TTC549 (cell line): ENCODE data around the gene MMP27.
"Not testable (repeated sequence)": the region's sequence is repeated elsewhere in the genome, so short reads cannot be mapped to it uniquely, and the experiment has no call there.

Experiments
- FAIRE-seq: peaks from 2 replicates; lab custom pipeline; 2012; peaks lifted over from hg19 to GRCh38; lab: Jason Lieb, UNC

Gene MMP27, protein sequence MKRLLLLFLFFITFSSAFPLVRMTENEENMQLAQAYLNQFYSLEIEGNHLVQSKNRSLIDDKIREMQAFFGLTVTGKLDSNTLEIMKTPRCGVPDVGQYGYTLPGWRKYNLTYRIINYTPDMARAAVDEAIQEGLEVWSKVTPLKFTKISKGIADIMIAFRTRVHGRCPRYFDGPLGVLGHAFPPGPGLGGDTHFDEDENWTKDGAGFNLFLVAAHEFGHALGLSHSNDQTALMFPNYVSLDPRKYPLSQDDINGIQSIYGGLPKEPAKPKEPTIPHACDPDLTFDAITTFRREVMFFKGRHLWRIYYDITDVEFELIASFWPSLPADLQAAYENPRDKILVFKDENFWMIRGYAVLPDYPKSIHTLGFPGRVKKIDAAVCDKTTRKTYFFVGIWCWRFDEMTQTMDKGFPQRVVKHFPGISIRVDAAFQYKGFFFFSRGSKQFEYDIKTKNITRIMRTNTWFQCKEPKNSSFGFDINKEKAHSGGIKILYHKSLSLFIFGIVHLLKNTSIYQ

DNA sequence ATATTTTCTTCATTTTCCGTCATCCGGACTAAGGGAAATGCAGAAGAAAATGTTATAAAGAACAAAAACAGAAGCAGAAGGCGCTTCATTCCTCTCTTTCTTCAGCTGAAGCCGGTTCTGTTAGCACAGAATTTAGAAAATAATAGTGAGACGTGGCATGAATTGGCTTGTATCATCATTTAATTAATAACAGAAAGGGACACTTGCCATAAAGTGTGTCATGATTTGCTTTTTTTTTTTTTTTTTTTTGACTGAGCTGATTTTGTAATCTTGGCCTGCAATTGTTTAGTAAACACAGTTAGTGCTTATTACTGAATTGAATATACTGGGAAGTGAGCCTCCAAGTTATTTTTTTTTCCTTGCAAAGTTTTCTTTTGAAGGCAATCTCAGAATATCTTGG lies at the start of gene MMP27:
Gene MMP27 (minus strand): TSS at position 144 of the 400 bp plus-strand sequence. CDS start 55 bp downstream, at position 89.
- no peak for FAIRE-seq

- no peak for FAIRE-seq
Observed at GRCh38 chr11:102753267-102753666, 47.7 kb upstream of the MMP27 start.

DNA sequence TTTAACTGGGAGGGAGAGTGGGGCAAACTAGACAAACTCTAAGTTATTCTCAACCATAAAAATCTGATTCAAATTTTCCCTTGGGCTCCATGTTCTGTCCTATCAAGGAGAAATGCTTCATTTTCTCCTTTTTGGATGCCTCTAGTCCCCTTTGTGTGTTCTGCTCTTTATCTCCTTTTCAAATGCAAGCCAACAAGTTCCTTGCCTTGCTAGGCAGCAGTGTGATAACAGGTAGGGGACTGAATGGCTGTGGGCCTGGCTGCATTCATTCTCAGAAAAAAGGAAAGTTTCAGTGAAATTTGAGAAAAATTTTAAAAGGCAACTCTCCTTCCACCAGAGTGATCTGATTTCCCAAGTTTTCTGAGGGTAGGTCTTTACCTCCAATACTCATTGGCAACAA lies 46.1 kb upstream of the MMP27 start:
- no peak for FAIRE-seq

GRCh38 chr11:102749101-102749722 lies 43.6 kb upstream of the MMP27 start:
- no peak for FAIRE-seq

DNA sequence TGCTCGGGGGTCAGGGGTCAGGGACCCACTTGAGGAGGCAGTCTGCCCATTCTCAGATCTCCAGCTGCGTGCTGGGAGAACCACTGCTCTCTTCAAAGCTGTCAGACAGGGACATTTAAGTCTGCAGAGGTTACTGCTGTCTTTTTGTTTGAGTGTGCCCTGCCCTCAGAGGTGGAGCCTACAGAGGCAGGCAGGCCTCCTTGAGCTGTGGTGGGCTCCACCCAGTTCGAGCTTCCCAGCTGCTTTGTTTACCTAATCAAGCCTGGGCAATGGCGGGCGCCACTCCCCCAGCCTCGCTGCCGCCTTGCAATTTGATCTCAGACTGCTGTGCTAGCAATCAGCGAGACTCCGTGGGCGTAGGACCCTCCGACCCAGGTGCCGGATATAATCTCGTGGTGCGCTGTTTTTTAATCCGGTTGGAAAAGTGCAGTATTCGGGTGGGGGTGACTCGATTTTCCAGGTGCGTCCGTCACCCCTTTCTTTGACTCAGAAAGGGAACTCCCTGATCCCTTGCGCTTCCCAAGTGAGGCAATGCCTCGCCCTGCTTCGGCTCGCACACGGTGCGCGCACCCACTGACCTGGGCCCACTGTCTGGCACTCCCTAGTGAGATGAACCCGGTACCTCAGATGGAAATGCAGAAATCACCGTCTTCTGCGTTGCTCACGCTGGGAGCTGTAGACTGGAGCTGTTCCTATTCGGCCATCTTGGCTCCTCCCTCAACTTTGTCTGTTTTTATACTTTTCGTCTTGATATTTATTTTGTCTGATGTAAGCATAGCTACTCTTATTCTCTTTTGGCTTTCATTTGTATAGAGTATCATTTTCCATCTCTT lies 41.4 kb upstream of the MMP27 start:
- FAIRE-seq = not testable (repeated sequence)

DNA sequence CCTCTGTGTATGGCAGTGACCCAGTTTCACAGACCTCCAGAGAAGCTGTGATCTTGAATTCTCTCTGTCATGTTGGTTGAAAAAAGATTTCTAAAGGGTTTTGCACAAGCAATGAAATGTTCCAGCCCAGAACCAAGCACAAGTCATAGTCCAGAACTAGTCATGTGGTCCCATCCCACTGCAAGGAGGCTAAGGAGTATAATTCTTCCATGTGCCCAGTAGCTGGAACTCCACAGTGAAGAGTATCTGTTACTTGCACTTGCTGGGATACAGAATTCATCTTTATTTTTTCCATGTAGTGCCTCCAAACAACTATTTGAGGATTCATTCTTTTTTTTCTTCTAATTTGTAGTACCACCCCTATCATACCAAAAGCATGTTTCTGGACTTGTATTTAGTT lies 29.1 kb upstream of the MMP27 start:
- FAIRE-seq = no peak

GRCh38 chr11:102733232-102733875 lies 27.8 kb upstream of the MMP27 start:
- peak; percentile 68 for FAIRE-seq

DNA sequence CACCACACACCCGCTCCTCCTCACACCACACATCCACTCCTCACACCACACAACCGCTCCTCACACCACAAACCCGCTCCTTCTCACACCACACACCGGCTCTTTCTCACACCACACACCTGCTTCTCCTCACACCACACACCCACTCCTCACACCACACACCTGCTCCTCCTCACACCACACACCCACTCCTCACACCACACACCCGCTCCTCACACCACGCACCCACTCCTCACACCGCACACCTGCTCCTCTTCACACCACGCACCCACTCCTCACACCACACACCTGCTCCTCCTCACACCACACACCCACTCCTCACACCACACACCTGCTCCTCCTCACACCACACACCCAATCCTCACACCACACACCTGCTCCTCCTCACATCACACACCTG lies 25.4 kb upstream of the MMP27 start:
- FAIRE-seq = not testable (repeated sequence)

- FAIRE-seq = no peak
Observed at GRCh38 chr11:102729849-102730815, 24.6 kb upstream of the MMP27 start.

DNA sequence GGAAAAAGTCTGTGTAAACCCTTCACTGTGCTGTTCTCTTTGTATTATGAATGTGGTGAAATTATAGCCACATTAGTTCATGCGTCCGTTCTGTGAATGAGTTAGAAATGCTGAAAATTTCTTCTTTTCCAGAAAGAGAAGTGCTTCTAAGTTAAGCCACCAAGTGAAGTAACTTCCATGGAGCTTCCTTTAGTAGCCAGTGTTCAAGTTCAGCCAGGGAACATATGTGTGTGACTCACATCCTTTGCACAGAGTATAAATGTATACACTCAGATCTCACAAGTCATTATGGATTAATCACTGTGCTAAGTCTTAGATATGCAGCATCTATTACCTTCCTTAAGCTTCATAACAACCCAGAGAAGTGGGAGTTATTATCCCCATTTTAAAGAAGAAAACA lies 22.3 kb upstream of the MMP27 start:
- no peak for FAIRE-seq

DNA sequence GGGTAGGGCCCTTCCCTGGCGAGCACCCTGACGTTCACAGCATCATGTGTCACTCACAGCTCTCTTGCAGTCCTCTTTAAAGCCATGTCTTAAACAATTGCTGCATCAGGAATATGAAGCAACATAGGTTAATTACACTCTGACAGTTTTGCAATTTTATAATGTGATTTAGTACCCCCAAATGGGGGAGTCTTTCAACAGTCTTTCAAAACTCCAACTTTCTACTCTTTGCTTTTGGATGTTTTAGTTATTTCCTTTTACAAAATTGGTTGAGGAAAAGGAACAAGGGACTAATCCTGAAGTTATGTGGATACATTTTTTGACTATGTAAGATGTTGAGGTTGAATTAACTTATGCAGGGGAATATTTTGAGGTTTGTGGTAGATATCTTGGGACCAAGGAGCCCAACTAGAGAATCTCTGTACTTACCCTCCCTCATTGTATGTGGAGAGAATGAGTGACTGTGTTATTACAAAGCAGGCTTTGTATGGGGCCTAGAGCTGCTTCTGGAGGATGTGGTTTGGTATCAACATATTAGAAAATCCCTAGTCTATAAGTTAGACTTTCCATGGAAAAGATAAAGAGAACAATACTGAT lies 19.4 kb upstream of the MMP27 start, which contains the start of gene MMP8:
Gene MMP8 (minus strand): TSS at position 51 of the 597 bp plus-strand sequence. CDS start 99 bp downstream, outside the sequence.
- no peak for FAIRE-seq

DNA sequence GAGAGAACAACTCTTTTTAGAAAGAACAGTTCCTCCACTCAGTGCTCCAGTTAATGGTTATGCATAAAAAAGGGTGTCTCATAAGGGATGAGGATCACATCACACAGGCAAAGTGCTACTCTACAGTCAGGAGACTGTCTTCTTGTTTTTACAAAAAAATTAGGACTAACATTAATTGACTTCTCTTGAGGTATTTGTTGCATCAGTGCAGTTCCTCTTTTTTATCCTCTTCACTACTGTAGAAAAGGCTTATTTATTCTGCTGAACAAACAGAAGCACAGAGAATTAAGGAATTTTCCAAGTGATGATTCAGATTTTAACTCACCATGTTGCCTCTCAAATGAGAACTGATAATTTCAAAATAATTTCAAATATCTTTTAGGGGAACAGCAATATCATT lies 17.3 kb upstream of the MMP27 start:
- no peak for FAIRE-seq

- FAIRE-seq = no peak
Observed at GRCh38 chr11:102719620-102720277, 14.2 kb upstream of the MMP27 start.

DNA sequence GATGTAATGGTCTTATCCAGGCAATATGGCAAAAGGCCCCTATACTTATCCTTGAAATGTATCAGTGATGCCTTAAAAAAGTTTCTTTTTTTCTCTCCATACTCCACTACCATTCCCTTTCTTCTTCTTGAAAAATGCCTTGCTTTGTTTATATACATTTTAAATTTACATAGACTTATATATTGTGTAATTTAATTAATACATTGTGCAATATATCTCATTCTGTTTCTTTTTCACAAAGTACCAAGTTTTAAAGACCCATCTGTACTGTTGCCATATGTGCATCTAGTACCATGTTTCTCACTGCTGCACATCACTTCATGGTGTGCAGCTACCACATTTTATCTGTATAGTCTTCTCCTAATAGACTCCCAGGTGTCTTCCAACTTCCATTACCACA lies 11.7 kb upstream of the MMP27 start:
- no peak for FAIRE-seq

- no peak for FAIRE-seq
Observed at GRCh38 chr11:102716527-102716926, 11.0 kb upstream of the MMP27 start.

DNA sequence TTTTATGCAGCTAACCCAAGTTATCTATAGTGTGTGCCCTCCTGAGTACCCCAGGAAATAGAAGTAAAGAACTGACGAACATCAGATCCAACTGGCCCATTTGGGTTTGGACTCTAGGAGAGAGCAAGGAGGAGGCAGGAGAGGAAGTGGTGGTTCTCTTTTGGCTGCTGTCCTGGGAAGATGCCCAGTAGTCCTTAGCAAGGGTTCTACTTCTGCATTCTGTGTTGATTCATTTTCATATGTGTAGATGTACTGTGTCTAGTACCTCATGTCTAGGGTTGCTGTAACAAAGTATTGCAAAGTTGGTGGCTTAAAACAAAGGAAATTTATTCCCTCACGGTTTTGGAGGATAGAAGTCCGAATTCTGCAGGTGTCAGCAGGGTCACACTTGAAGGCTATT lies 6.6 kb upstream of the MMP27 start:
- FAIRE-seq = no peak

DNA sequence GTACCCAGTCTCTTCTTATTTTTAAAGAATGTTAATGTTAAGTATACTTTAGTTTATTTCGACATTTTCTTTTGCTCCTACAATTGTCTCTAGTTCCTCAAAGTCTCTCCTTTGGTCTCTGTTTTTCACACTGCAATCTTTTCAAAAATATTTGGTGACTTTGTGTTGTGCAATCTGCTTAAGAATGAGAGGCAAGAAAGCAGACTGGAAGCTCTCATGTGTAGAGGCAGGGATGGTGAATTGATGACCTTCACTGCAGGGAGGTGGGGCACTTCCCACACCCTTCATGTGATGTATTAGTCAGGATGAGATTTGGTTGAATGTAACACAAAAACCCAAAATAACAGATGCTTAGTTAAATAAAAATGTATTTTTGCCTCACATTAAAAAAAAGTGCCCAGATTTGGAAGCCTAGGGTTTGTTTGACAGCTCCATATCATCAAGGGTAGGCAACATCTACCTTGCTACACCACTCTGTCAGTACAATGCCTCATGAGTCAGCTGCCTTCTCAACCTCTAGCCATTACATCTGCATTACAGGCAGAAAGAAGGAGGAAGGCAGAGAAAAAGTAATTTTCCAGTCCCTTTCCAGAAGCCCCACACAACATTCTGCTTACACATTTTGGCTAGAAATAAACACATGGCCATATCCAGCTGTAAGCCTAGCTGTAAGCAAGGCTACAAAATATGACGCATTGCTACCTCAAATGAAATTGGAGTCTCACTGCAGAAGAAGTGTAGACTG lies 3.8 kb upstream of the MMP27 start:
- FAIRE-seq = no peak

- peak; percentile 78 for FAIRE-seq
Observed at GRCh38 chr11:102708654-102709053, 3.1 kb upstream of the MMP27 start.

DNA sequence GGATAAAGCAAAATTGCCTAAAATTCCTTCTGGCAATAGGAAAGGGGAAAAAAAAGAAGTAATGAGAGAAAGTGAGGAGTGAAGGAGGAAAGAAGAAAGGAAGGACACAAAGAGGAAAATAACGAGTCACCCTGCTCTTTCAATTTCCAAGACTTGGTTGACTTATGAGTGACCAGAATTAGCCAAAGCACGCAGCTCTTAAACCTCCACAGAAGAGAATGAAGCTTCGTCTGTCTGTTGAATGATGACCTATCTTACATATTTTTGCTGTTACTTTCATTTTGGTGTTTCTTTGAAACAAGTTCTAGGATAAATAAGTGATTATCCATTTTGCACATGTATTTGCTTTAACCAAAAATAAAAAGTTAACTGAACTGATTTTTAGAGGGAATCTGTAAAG lies 728 bp downstream of the MMP27 start:
- no peak for FAIRE-seq
